HepG2 (cell line): ENCODE data around the gene NDRG2. TPM values are rescaled to one million over a fixed set of nuclear protein-coding genes. Genes with fewer than 3 reads are reported as not detected.

Source experiments
- GFI1 ChIP-seq: sonication (generic); formaldehyde crosslinking; IDR thresholded peaks from 2 replicates; pipeline ENCODE4 v1.5.0; 2020; ENCODE audit warnings: missing genetic modification reagents, mild to moderate bottlenecking, borderline replicate concordance
- HHEX ChIP-seq: IDR thresholded peaks from 2 replicates; pipeline ENCODE4 v1.6.1; 2016; ENCODE audit warnings: control low read depth
- HNF1B ChIP-seq: sonication (generic); formaldehyde crosslinking; IDR thresholded peaks from 2 replicates; pipeline ENCODE4 v1.5.1; 2020; ENCODE audit warnings: mild to moderate bottlenecking, moderate library complexity, missing genetic modification reagents
- HOXD1 ChIP-seq: sonication (generic); formaldehyde crosslinking; IDR thresholded peaks from 2 replicates; pipeline ENCODE4 v1.5.0; 2020; ENCODE audit warnings: missing genetic modification reagents
- IKZF1 ChIP-seq: fragments of 450-650 bp; IDR thresholded peaks from 2 replicates; pipeline ENCODE4 v1.7.1; 2016
- TBX3 ChIP-seq: fragments of 450-650 bp; IDR thresholded peaks from 2 replicates; pipeline ENCODE4 v1.6.1; 2017; ENCODE audit warnings: antibody characterized with exemption, mild to moderate bottlenecking, inconsistent platforms, borderline replicate concordance
- ZHX2 ChIP-seq, 2 experiments: sonication (generic) in 1 of 2; formaldehyde crosslinking in 1 of 2; IDR thresholded peaks; 2 replicates each; pipeline versions ENCODE4 v1.6.1 to v1.9.0; 2014 to 2022; ENCODE audit warnings: antibody characterized with exemption in 1 of 2, borderline replicate concordance in 1 of 2, inconsistent platforms in 1 of 2, low read depth in 1 of 2, missing genetic modification reagents in 1 of 2
- ZNF34 ChIP-seq: sonication (generic); formaldehyde crosslinking; IDR thresholded peaks from 2 replicates; pipeline ENCODE4 v1.4.0; 2020; ENCODE audit warnings: mild to moderate bottlenecking, missing genetic modification reagents, borderline replicate concordance
- ZNF546 ChIP-seq: sonication (generic); formaldehyde crosslinking; conservative IDR thresholded peaks from 2 replicates; pipeline ENCODE4 v1.8.1; 2023; ENCODE audit warnings: mild to moderate bottlenecking, missing genetic modification reagents
- ZNF790 ChIP-seq: sonication (generic); formaldehyde crosslinking; IDR thresholded peaks from 2 replicates; pipeline ENCODE4 v1.8.0; 2022; ENCODE audit warnings: missing genetic modification reagents, mild to moderate bottlenecking, borderline replicate concordance
- polyA plus RNA-seq, 8 experiments: library from polyadenylated mRNA; depleted of rRNA in 3 of 8; stranded (reverse) in 7 of 8; unstranded in 1 of 8; fragments of >200 nt; fragmentation: Illumina TruSeq in 4 of 8; extraction: Trizol in 4 of 8; gene quantifications; 2 replicates each; pipeline versions ENCODE4 v1.2.1 to v1.2.3, GENCODE V29; 2011 to 2016; ENCODE audit warnings: low read depth in 4 of 8, missing spikeins in 1 of 8, mixed read lengths in 1 of 8; ENCODE audit not compliant: insufficient read depth in 1 of 8
- total RNA-seq, 5 experiments: library from RNA; depleted of rRNA; stranded (reverse); fragments of >200 nt; fragmentation: Illumina TruSeq; extraction: Trizol; gene quantifications; 2 replicates each; pipeline ENCODE4 v1.2.3, GENCODE V29; 2016; ENCODE audit warnings: low read depth in 1 of 5
- TF ChIP-seq, protein P1 (sequence below): sonication (generic); formaldehyde crosslinking; IDR thresholded peaks from 2 replicates; pipeline ENCODE4 v1.5.1; 2020; ENCODE audit warnings: mild to moderate bottlenecking, missing genetic modification reagents, borderline replicate concordance
- TF ChIP-seq, protein P2 (sequence below): IDR thresholded peaks from 2 replicates; pipeline ENCODE4 v1.6.1; 2016; ENCODE audit warnings: missing genetic modification reagents, missing compliant biosample characterization

NDRG2 gene
- total and polyA plus RNA-seq, 2 of the 13 experiments (the other 11 are each of a cell fraction or from before 2014, with no cell fraction given) = 27.2 to 189 TPM

- TF ChIP-seq ZHX2 (IDR thresholded peaks at IDR 0.05; ENCODE audit: low read depth) = peak; percentile 89
- TF ChIP-seq ZHX2 (CRISPR knock-in tag; IDR thresholded peaks at IDR 0.05; ENCODE audit: borderline replicate concordance) = no peak
- TF ChIP-seq, protein P1, sequence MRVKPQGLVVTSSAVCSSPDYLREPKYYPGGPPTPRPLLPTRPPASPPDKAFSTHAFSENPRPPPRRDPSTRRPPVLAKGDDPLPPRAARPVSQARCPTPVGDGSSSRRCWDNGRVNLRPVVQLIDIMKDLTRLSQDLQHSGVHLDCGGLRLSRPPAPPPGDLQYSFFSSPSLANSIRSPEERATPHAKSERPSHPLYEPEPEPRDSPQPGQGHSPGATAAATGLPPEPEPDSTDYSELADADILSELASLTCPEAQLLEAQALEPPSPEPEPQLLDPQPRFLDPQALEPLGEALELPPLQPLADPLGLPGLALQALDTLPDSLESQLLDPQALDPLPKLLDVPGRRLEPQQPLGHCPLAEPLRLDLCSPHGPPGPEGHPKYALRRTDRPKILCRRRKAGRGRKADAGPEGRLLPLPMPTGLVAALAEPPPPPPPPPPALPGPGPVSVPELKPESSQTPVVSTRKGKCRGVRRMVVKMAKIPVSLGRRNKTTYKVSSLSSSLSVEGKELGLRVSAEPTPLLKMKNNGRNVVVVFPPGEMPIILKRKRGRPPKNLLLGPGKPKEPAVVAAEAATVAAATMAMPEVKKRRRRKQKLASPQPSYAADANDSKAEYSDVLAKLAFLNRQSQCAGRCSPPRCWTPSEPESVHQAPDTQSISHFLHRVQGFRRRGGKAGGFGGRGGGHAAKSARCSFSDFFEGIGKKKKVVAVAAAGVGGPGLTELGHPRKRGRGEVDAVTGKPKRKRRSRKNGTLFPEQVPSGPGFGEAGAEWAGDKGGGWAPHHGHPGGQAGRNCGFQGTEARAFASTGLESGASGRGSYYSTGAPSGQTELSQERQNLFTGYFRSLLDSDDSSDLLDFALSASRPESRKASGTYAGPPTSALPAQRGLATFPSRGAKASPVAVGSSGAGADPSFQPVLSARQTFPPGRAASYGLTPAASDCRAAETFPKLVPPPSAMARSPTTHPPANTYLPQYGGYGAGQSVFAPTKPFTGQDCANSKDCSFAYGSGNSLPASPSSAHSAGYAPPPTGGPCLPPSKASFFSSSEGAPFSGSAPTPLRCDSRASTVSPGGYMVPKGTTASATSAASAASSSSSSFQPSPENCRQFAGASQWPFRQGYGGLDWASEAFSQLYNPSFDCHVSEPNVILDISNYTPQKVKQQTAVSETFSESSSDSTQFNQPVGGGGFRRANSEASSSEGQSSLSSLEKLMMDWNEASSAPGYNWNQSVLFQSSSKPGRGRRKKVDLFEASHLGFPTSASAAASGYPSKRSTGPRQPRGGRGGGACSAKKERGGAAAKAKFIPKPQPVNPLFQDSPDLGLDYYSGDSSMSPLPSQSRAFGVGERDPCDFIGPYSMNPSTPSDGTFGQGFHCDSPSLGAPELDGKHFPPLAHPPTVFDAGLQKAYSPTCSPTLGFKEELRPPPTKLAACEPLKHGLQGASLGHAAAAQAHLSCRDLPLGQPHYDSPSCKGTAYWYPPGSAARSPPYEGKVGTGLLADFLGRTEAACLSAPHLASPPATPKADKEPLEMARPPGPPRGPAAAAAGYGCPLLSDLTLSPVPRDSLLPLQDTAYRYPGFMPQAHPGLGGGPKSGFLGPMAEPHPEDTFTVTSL (CRISPR knock-in tag) = no peak
- TF ChIP-seq ZNF790 (CRISPR knock-in tag) = peak; percentile 43; the same call in 1 of the 2 replicates
- TF ChIP-seq ZNF34 (CRISPR knock-in tag) = no peak
- no peak for TF ChIP-seq IKZF1
- 0 out of 2 replicates have a peak, but pooled peaks have one; percentile 68 for TF ChIP-seq ZNF546 (CRISPR knock-in tag)
- TF ChIP-seq TBX3 = no peak
- TF ChIP-seq GFI1 (CRISPR knock-in tag) = peak; percentile 69; the same call in 1 of the 2 replicates
- no peak for TF ChIP-seq HHEX (CRISPR knock-in tag)
- TF ChIP-seq HNF1B (CRISPR knock-in tag) = peak; percentile 81
- TF ChIP-seq, protein P2, sequence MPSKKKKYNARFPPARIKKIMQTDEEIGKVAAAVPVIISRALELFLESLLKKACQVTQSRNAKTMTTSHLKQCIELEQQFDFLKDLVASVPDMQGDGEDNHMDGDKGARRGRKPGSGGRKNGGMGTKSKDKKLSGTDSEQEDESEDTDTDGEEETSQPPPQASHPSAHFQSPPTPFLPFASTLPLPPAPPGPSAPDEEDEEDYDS (CRISPR knock-in tag) = peak; percentile 74
- 0 out of 2 replicates have a peak, but pooled peaks have one; percentile 68 for TF ChIP-seq HOXD1
Measured at GRCh38 chr14:20989787-20990600, 34.9 kb downstream of the NDRG2 start, which contains the start of gene METTL17 (continued).
